BJ (cell line): ENCODE results near the gene RGL1. TPM values are rescaled to one million over a fixed set of nuclear protein-coding genes. Genes with fewer than 3 reads are reported as not detected.

Experiments
- CTCF ChIA-PET: fragments of 350-600 bp; formaldehyde crosslinking; extraction: SDS; loops from one replicate; lab custom pipeline; 2021; ENCODE audit warnings: antibody characterized with exemption, inconsistent platforms; lab: Yijun Ruan, JAX
- POLR2A ChIA-PET: fragments of 300-600 bp; sonication (Branson Sonifier 250); formaldehyde crosslinking; extraction: SDS; loops from one replicate; lab custom pipeline; 2021; ENCODE audit warnings: antibody characterized with exemption; lab: Charles Lee
- DNase-seq: peaks from one replicate; pipeline ENCODE4 v3.0.0-alpha.2; 2011; ENCODE audit warnings: low read depth
- H3K27me3 ChIP-seq: 2 replicates; pipeline ENCODE4 v1.6.0; 2011; ENCODE audit warnings: low read length; ENCODE audit not compliant: control insufficient read depth, insufficient read depth
- H3K36me3 ChIP-seq: 2 replicates; pipeline ENCODE4 v1.5.1; 2011; ENCODE audit warnings: low read length; ENCODE audit not compliant: control insufficient read depth, insufficient read depth
- H3K4me3 ChIP-seq: 2 replicates; pipeline ENCODE4 v1.5.1; 2011; ENCODE audit warnings: low read depth, mild to moderate bottlenecking, control low read depth, low read length
- CTCF ChIP-seq: IDR thresholded peaks from 2 replicates; pipeline ENCODE4 v1.5.1; 2011; ENCODE audit warnings: low read depth, mild to moderate bottlenecking, control low read depth, inconsistent platforms, low read length, moderate library complexity; ENCODE audit not compliant: insufficient read depth
- polyA plus RNA-seq: library from polyadenylated mRNA; depleted of rRNA; stranded (reverse); fragments of >200 nt; gene quantifications from 2 replicates; pipeline ENCODE4 v1.2.3, GENCODE V29; 2011

Gene RGL1
- polyA plus RNA-seq, 1 experiment, result 9.7 TPM

GRCh38 chr1:183887826-183888819 lies 83.2 kb downstream of the RGL1 start:
- peak; percentile 80 for DNase-seq
- no peaks in the 10 kb centered on the region for H3K36me3 ChIP-seq
- H3K27me3 ChIP-seq, result no peaks in the 10 kb centered on the region
- no peak for TF ChIP-seq CTCF
- ChIA-PET POLR2A (no interaction called here), CTCF (interaction anchor here (0.7 to 1.1 kb wide), 2 partner anchors 23 to 28 kb away, joined by 3 to 4 read pairs; no protein-coding TSS in a partner anchor)
- no peak overlapping the region for H3K4me3 ChIP-seq

GRCh38 chr1:183889095-183889494 lies 84.2 kb downstream of the RGL1 start:
- DNase-seq, result no peak
- no peak for TF ChIP-seq CTCF
- H3K4me3 ChIP-seq, result no peak overlapping the region
- H3K36me3 ChIP-seq, result no peaks in the 10 kb centered on the region
- ChIA-PET POLR2A (no interaction called here), CTCF (no interaction called here)
- no peaks in the 10 kb centered on the region for H3K27me3 ChIP-seq

GRCh38 chr1:183891158-183891856 lies 86.4 kb downstream of the RGL1 start:
- Histone ChIP-seq H3K36me3 (no peaks in the 10 kb centered on the region), H3K4me3 (no peak overlapping the region), H3K27me3 (no peaks in the 10 kb centered on the region)
- TF ChIP-seq CTCF, result no peak
- ChIA-PET POLR2A (no interaction called here), CTCF (interaction anchor here (0.7 to 2.3 kb wide), 3 partner anchors 10 to 329 kb away, joined by 3 to 7 read pairs (median 3); no protein-coding TSS in a partner anchor)
- DNase-seq, result no peak

- no peak overlapping the region for H3K4me3 ChIP-seq
- H3K27me3 ChIP-seq, result no peaks in the 10 kb centered on the region
- POLR2A ChIA-PET, result no interaction called here
- H3K36me3 ChIP-seq, result no peaks in the 10 kb centered on the region
- DNase-seq, result no peak
- CTCF ChIA-PET, result interaction anchor here (0.9 to 2.3 kb wide), 4 partner anchors 9 to 24 kb away, joined by 3 to 7 read pairs (median 4); no protein-coding TSS in a partner anchor
- no peak for TF ChIP-seq CTCF
These were observed 87.5 kb downstream of the RGL1 start for GRCh38 chr1:183892351-183892793.
